A204.1 (cell line): ENCODE measurements around the gene MYRF.

Experiments
- FAIRE-seq: peaks from 2 replicates; lab custom pipeline; 2012; peaks lifted over from hg19 to GRCh38; lab: Jason Lieb, UNC

MYRF gene

DNA sequence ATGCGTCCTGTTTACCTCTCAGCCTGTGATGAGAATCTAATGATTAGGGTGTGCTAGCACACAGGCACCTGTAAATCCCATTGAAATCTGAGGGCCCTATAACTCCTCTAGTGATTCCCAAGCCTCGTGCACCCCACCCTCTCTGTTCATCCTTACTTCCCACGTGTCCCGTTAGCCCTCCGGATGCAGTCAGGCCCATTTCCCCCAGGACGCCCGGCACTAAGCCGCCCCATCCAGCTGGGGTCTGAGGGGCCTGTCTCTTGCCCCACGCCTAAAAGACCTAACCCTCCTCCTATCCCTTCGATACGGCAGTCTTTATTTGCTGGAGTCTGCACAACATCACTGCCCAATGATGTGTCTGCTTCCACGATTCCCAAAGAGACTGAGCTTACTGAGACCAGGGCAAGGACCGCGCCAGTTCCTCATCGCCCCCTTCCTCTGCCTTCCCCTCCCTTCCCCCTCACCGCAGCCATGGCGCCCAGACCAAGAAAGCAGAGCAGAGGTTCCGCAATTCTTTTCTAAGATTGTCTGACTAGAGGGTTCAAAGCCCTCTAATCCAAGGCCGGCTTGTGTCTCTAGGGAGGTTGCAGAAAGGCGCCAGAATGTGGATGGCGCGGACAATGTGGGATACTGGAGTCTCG is 74.6 kb downstream of the MYRF start:
- FAIRE-seq = no peak

DNA sequence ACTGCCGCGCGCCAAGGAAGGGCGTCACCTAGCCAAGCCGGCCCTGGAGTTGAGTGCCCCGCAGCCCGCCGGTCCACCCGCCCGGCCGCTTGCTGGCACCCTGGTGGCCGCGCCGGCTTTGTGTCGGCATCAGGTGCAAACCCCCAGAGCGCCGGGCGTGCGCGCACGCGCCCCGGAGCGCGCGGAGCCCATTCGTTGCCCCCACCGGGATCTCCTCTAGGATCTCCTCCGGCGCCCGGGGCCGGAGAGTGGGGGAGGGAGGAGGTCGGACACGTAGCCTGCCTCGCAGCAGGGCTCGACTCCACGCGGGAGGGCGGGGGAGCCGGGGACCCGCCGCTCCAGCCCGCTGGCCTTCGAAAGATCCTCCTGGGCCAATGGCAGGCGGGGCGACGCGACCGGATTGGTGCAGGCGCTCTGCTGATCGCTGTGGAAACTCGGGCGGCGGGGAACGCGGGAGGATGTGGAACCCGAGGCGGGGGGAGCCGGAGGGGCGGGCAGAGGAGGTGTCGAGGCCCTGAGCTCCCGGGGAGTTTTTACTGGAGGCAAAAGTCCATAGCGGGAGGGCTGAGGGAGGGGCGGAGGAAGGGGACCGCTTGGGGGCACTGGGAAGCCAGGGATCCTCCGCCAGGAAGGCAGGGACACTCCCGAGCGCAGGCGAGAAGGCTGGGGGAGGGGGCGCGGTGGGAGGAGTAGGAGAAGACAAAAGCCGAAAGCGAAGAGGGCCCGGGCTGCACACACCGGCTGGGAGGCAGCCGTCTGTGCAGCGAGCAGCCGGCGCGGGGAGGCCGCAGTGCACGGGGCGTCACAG is 75.3 kb downstream of the MYRF start, which contains the start of gene FADS2:
TSS of gene FADS2 (plus strand) at position 730 of the 808 bp plus-strand sequence. CDS start 91 bp downstream, outside the sequence.
- no peak for FAIRE-seq

DNA sequence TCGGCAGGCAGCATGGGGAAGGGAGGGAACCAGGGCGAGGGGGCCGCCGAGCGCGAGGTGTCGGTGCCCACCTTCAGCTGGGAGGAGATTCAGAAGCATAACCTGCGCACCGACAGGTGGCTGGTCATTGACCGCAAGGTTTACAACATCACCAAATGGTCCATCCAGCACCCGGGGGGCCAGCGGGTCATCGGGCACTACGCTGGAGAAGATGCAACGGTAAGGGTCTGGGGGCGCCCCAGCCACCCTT is 75.9 kb downstream of the MYRF start:
- no peak for FAIRE-seq

DNA sequence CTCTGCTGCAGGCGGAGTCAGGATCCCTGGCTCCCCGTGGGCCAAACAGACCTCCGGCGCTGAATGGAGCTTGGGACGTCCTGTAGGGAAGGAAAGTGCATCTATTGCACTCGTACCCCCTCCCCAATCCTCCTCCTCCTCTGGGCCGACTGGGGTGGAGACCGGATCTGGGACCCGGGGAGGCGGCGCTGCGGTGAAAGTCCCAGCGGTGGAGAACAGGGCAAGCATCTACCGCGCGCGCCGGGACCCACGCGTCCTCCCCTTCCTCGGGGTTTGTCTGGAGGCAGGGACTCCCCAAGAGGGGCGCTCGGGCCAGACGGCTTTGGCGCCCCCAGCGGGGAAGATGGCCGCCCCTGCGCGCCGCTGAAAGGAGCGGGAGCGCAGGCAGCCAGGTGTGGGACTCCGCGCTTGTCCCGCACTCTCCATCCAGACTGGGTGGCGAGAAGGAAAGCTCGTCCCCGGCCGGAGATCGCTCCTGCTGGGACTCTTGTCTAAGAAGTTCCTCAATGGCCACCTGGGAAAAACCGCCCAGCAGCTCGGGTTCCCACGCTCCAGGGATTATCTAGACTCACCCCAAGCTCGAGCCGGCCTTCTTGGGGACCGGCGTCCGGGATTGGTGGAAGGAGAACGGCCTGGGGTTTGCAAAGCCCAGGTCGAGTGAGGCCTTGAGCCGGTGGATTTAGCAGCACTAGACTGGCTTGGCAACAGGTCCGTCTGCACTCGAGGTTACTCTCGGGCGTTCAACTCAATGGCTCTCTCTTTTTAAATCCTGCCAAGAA is 76.4 kb downstream of the MYRF start:
- no peak for FAIRE-seq

DNA sequence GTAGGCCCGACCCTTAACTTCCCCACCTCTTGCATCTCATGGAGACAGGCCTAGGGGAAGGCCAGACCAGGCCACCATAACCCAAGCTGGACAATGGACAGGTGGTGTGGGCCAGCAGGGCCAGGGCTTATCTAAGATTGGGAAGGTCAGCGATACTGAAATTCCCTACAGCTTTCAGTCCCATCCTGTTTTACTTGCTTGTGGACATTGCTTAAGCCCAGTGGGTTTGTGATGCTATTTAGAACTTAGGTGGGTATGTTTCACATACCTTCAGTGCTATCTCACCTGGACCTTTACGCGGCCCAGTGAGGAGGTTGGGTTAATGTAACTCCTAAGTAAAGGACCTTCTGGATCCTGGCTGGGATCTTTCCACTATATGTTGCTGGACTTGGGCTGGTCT is 77.4 kb downstream of the MYRF start:
- no peak for FAIRE-seq

DNA sequence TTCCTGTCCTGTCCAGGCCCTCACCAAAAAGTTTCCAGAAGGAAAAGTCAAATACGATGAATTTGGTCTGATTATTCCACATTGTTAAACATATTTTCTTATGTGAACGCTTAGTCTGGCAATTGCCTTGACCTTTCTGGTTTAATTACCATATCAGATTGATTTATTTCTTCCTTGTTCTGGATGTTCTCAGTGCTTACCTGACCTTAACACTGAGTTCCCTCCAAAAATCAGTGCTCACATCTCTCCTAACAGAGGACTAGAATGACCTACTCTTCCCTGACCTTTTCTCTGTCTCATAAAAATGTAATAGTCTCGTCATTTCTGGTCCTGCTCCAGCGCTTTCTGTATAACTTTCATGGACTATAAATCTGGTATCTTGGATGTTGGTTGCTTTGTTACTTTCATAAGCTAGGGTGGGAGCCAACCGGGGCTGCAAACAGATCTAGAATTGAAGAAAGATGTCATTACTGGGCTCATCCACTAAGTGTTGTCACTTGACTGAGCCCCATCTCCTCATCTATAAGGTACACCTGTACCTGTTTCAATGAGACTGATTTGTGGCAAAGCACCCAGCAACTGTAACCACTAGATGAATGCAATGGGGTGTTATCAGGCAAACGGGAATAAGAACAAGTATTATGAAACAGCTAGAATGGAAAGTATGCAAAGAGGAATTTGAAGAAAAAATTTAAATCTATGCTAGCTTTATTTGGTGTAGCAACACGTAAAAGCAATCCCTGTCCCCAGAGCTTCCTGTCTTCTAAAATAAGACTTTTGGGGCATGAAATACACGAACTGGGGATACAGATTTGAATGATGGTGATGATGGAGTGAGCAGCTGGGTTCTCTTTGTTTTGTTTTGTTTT is 78.0 kb downstream of the MYRF start:
- FAIRE-seq = no peak

DNA sequence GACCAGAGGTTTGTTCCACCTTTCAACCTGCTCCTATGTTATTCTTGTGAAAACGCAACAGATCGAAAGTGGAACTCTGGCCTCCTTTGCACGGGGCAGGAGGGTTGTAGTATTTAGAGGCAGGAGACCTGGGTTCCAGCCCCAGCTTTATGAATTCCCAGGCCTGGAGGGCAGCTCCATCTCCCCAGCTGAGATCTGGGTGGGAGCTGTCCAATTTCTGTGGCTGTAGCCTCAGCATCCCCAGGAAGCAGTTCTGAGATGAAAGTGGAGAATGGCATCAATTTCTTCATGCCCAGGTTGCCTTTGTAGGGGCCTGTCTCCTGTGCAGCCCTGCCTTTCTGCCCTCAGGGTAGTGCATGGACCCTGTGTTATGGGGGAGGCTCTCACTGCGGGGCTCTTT is 79.8 kb downstream of the MYRF start:
- no peak for FAIRE-seq

DNA sequence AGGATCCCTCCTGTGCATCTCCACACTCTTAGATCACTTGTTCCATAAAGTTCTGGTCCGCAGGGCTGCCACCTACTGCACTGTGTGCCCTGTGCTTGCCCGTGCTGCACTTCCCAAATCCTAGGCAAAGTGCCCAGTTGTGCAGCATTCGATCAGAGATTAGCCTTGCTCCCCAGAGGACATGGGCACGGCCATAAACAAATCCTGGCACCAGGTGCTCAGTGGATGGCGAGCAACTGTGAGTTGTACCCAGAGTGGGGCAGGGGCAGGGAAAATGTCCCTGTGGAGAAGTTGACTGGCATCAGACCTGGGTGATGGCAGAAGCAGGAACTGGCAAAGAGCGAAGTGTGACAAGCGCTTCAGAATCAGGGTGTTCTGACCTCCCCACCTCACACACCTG is 80.3 kb downstream of the MYRF start:
- FAIRE-seq = no peak

DNA sequence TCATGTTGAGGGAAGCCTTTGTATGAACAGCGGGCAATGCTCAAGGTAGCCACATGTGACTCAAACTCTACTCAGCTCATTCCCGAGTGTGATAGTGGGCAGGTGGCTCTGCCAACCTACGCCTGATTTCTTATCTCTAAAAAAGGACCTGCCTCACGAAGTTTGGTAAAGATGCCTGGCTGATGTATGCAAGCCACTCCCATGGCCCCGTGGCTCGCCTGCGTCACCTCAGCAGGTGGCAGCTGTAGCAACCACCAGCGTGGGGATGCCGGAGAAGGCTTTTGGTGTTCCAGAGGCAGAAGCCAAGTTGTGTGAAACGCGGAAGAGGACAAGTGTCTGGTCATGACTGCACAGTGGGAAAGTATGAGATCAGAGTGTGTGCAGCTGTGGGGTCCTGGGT is 81.0 kb downstream of the MYRF start:
- FAIRE-seq = no peak

DNA sequence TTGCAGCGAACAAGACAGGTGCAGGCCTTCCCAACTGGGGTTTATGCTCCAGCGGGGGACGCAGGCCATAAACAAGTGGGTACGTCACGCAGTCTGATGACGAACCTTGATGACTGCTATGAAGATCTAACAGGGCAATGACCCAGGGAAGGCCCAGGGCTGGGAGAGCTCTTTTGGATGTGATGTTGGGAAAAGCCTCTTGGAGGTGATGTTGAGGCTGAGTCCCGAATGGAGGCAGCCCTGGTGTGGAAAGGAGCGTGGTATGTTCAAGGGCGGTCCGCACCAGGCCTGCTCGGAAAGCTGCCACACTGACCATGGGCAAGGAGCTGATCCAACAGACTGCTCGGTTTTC is 81.5 kb downstream of the MYRF start:
- FAIRE-seq = no peak

DNA sequence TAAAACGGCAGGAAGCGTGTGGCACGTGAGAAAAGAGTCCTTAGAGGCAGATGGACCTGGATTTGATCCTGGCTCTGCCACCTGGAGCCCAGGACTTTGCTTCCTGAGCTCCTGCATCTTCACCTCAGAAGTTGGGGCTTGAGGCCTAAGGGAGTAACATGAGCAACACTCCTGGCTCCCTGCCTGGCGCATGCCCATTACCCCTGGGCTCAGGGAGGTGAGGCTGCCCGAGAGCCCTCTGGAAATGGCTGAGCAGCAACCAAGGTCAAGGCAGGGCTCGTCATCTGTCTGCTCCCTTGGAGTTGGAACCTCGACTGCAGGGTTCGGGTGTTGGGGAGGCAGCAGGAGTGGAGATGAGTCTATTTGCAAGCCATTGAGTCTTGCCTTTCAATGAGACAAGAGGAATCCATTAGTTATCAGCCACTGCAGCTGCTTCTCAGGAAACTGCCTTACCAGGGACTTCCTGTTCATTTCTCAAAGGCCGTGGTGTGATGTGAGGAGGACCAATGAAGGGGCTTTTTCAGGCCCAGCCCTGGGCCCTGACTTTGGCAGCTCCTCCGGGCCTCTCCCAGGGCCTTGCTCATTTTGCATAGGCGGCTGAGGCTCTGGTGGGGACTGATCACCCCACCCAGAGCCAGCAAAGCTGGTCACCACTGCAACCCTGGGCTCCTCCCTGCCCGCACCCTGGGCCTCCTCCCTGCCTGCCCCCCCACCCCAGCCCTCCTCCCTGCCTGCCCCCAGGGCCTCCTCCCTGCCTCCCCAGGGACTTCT is 82.0 kb downstream of the MYRF start:
- no peak for FAIRE-seq

DNA sequence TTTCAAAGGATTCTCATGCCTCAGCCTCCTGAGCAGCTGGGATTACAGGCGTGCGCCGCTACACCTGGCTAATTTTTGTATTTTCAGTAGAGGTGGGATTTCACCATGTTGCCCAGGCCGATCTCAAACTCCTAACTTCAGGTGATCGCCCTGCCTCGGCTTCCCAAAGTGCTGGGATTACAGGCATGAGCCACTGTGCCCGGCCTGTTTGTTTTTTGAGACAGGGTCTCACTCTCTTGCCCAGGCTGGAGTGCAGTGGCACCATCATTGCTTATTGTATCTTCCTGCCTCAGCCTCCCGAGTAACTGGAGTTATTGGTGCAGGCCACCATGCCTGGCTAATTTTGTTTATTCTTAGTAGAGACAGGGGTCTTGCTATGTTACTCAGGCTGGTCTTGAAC is 83.8 kb downstream of the MYRF start:
- no peak for FAIRE-seq

DNA sequence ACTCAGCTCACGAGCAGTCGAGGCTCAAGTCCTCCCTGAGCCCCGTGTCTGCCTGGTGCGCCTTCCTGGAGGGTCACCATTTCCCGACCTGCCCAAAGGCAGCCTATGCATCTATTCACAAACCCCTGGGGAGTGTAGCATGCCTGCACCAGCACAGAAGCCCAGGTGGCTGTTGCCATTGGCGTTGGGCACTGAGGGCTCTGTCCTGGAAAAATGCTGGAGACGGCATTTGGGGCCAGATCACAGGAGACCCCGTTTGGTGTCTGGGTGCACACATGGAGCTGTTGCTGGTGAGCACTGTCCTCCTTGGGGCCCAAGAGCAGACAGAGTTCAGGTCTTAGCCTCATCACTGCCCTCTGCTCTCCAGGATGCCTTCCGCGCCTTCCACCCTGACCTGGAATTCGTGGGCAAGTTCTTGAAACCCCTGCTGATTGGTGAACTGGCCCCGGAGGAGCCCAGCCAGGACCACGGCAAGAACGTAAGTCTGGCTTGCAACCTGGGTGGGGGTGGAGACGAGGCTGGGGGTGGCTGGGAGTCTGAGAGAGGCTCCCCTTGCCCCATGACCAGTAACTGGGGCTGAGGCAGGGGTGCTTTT is 85.1 kb downstream of the MYRF start:
- FAIRE-seq = no peak
